PFSK-1 (cell line): Measurements from ENCODE around the gene CABLES1.

ENCODE experiments used
- FOXP2 ChIP-seq: optimal IDR thresholded peaks from 2 replicates; pipeline ENCODE3; 2011; ENCODE audit warnings: borderline replicate concordance, control low read depth, inconsistent platforms; ENCODE audit not compliant: insufficient read depth; ENCODE audit errors: extremely low read length, extremely low read depth
- POLR2AphosphoS5 ChIP-seq: IDR thresholded peaks from 2 replicates; pipeline ENCODE4 v1.6.1; 2012; ENCODE audit warnings: low read depth, mild to moderate bottlenecking, control low read depth, low read length, moderate library complexity
- REST ChIP-seq, 2 experiments: IDR thresholded peaks; 2 replicates each; pipeline versions ENCODE4 v1.6.1 to v1.8.0; 2011 to 2012; ENCODE audit warnings: low read depth in 2 of 2, low read length in 2 of 2, control low read depth in 1 of 2, inconsistent platforms in 1 of 2, mild to moderate bottlenecking in 1 of 2, moderate library complexity in 1 of 2; ENCODE audit not compliant: insufficient read depth in 1 of 2
- SIN3A ChIP-seq: IDR thresholded peaks from 2 replicates; pipeline ENCODE4 v1.6.1; 2012; ENCODE audit warnings: mild to moderate bottlenecking, low read length, moderate library complexity, borderline replicate concordance; ENCODE audit not compliant: insufficient read depth
- TAF1 ChIP-seq: IDR thresholded peaks from 2 replicates; pipeline ENCODE4 v1.6.1; 2012; ENCODE audit warnings: low read length, control low read depth, borderline replicate concordance; ENCODE audit not compliant: insufficient read depth

The CABLES1 gene

GRCh38 chr18:23238651-23239349, 103.5 kb downstream of the CABLES1 start:
- TF ChIP-seq REST (IDR thresholded peaks at IDR 0.05; ENCODE audit: insufficient read depth in 1 of 2, low read depth in 2 of 2, low read length in 2 of 2) (0 out of 4 replicates have a peak, but pooled peaks of 1 of the 2 experiments have one; percentile 11), SIN3A (no peak)

DNA sequence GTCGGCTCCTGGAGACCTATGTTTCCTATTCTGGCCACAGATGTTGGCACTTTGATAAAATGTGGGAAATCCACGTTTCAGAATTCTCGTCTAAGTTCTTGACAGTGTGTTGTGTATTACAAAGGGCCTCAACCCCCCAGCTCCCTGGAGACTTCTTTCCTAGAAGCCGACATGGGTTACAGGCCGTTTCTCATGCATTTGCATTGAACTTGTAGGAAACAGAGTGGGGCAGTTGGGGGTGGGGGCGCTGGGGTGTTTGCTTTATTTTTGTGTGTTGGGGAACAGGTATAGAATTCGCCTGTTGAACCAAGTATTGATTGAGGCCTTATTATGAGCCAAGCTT, 104.0 kb downstream of the CABLES1 start:
- TF ChIP-seq TAF1, result no peak
- no peak for TF ChIP-seq SIN3A
- TF ChIP-seq FOXP2, result no peak
- TF ChIP-seq REST (IDR thresholded peaks at IDR 0.05; ENCODE audit: insufficient read depth in 1 of 2, low read depth in 2 of 2, low read length in 2 of 2), result no peak
- no peak for TF ChIP-seq POLR2AphosphoS5

DNA sequence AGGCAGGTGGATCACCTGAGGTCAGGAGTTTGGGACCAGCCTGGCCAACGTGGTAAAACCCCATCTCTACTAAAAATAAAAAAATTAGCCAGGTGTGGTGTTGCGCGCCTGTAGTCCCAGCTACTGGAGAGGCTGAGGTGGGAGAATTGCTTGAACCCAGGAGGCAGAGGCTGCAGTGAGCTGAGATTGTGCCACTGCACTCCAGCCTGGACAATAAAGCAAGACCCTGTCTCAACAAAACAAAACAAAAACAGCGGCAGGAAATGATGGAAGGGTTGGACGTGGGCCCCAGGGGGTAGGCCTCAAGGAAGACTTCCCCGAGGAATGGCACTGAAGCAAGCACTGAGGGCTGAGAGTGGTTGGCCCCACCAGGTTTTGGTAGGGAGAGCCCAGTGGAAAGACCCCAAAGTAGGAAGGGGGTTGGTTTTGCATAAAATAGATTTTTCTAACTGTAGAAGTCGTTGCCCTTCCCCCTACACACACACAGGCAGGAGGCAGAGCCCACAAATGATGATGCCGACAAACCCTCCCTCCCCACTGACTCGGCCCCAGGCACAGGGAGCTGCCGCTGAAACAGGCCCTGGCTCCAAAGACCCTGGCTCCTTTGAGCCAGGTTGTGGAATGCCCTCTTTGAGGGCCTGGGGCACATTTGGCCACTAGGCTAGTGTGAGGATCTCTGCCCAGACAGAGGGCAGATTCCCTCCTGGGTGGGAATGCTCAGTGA, 104.8 kb downstream of the CABLES1 start:
- TF ChIP-seq REST (IDR thresholded peaks at IDR 0.05; ENCODE audit: insufficient read depth in 1 of 2, low read depth in 2 of 2, low read length in 2 of 2) (no peak), SIN3A (no peak), POLR2AphosphoS5 (no peak), TAF1 (no peak), FOXP2 (no peak)

DNA sequence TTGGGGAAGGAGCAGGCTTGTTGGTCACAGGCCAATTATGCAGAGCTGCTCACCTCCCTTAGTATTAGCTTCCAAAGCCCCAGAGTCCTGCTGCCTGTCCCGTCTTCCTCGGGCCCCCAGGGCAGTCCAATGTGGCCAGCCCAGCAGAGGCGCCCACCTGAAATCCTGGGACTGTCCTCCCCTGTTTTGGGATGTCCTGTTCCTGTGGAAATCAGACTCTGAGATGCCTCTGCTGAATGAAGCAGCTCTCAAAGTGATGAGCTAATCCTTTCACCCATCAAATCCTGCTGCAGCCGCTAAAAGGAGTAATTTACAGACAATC, 105.3 kb downstream of the CABLES1 start:
- no peak for TF ChIP-seq FOXP2
- no peak for TF ChIP-seq REST (IDR thresholded peaks at IDR 0.05; ENCODE audit: insufficient read depth in 1 of 2, low read depth in 2 of 2, low read length in 2 of 2)
- no peak for TF ChIP-seq TAF1
- TF ChIP-seq SIN3A, result no peak
- no peak for TF ChIP-seq POLR2AphosphoS5

GRCh38 chr18:23243178-23243577, 107.9 kb downstream of the CABLES1 start:
- TF ChIP-seq SIN3A (no peak), REST (IDR thresholded peaks at IDR 0.05; ENCODE audit: insufficient read depth in 1 of 2, low read depth in 2 of 2, low read length in 2 of 2) (no peak), FOXP2 (no peak), TAF1 (no peak), POLR2AphosphoS5 (no peak)
